ENCODE measurements around the gene MEIS1.
"Not testable (repeated sequence)": the region's sequence is repeated elsewhere in the genome, so short reads cannot be mapped to it uniquely, and the experiment has no call there.

GRCh38 chr2:66391240-66391639, 43.7 kb upstream of the MEIS1 start:
- not testable (repeated sequence) for TF ChIP-seq JUNB (IDR thresholded peaks at IDR 0.05; ENCODE audit: unreplicated experiment); CREB1 (CRISPR knock-in tag; IDR thresholded peaks at IDR 0.05; ENCODE audit: low read depth)
- TF ChIP-seq, protein P1, sequence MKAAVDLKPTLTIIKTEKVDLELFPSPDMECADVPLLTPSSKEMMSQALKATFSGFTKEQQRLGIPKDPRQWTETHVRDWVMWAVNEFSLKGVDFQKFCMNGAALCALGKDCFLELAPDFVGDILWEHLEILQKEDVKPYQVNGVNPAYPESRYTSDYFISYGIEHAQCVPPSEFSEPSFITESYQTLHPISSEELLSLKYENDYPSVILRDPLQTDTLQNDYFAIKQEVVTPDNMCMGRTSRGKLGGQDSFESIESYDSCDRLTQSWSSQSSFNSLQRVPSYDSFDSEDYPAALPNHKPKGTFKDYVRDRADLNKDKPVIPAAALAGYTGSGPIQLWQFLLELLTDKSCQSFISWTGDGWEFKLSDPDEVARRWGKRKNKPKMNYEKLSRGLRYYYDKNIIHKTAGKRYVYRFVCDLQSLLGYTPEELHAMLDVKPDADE (IDR thresholded peaks at IDR 0.05) = not testable (repeated sequence)
- TF ChIP-seq, protein P2, sequence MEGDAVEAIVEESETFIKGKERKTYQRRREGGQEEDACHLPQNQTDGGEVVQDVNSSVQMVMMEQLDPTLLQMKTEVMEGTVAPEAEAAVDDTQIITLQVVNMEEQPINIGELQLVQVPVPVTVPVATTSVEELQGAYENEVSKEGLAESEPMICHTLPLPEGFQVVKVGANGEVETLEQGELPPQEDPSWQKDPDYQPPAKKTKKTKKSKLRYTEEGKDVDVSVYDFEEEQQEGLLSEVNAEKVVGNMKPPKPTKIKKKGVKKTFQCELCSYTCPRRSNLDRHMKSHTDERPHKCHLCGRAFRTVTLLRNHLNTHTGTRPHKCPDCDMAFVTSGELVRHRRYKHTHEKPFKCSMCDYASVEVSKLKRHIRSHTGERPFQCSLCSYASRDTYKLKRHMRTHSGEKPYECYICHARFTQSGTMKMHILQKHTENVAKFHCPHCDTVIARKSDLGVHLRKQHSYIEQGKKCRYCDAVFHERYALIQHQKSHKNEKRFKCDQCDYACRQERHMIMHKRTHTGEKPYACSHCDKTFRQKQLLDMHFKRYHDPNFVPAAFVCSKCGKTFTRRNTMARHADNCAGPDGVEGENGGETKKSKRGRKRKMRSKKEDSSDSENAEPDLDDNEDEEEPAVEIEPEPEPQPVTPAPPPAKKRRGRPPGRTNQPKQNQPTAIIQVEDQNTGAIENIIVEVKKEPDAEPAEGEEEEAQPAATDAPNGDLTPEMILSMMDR (conservative IDR thresholded peaks at IDR 0.05; ENCODE audit: low read depth in 2 of 2) = not testable (repeated sequence)
